Neural cell (in vitro differentiated cells): Measurements from ENCODE around the gene GUSB. TPM values are rescaled to one million over a fixed set of nuclear protein-coding genes. Genes with fewer than 3 reads are reported as not detected.

Experiments used
- H2AFZ ChIP-seq: fragments of 200-600, 300-800 bp; sonication (generic), shearing (Covaris generic); 2 replicates; pipeline ENCODE4 v1.6.0; 2014; ENCODE audit warnings: low read depth, mild to moderate bottlenecking, antibody characterized with exemption, low read length, moderate library complexity
- H3F3A ChIP-seq: fragments of 200-600 bp; shearing (Covaris generic); 2 replicates; pipeline ENCODE4 v1.6.1; 2016; ENCODE audit warnings: mild to moderate bottlenecking, moderate library complexity, mixed read lengths, antibody characterized with exemption, low read length; ENCODE audit not compliant: insufficient read depth, poor library complexity, severe bottlenecking
- H3K27ac ChIP-seq: fragments of 200-600, 300-800 bp; sonication (generic), shearing (Covaris generic); 2 replicates; pipeline ENCODE4 v1.5.1; 2014; ENCODE audit warnings: mild to moderate bottlenecking, low read length, moderate library complexity
- H3K27me3 ChIP-seq: fragments of 300-800, 200-600 bp; sonication (generic), shearing (Covaris generic); 2 replicates; pipeline ENCODE4 v1.6.0; 2014; ENCODE audit warnings: mild to moderate bottlenecking, low read depth, low read length, moderate library complexity; ENCODE audit not compliant: insufficient read depth
- H3K36me3 ChIP-seq: fragments of 300-800, 200-600 bp; sonication (generic), shearing (Covaris generic); 2 replicates; pipeline ENCODE4 v1.5.1; 2014; ENCODE audit warnings: mild to moderate bottlenecking, antibody characterized with exemption, low read length, moderate library complexity; ENCODE audit not compliant: insufficient read depth
- H3K4me2 ChIP-seq: fragments of 300-800, 200-600 bp; sonication (generic), shearing (Covaris generic); 2 replicates; pipeline ENCODE4 v1.6.0; 2014; ENCODE audit warnings: mild to moderate bottlenecking, low read length
- H3K4me3 ChIP-seq: fragments of 300-800, 200-600 bp; sonication (generic), shearing (Covaris generic); 2 replicates; pipeline ENCODE4 v1.5.1; 2014; ENCODE audit warnings: mild to moderate bottlenecking, low read length, moderate library complexity
- H3K79me2 ChIP-seq: fragments of 200-600 bp; shearing (Covaris generic); replicated peaks from 2 replicates; pipeline ENCODE4 v1.6.0; 2014; ENCODE audit warnings: mild to moderate bottlenecking, low read length, moderate library complexity; ENCODE audit not compliant: insufficient read depth
- H3K9ac ChIP-seq: fragments of 300-800, 200-600 bp; sonication (generic), shearing (Covaris generic); 2 replicates; pipeline ENCODE4 v1.6.1; 2016; ENCODE audit warnings: mild to moderate bottlenecking, low read length, mixed read lengths
- H3K9me2 ChIP-seq: fragments of 200-600 bp; shearing (Covaris generic); 2 replicates; pipeline ENCODE4 v1.6.1; 2016; ENCODE audit warnings: mild to moderate bottlenecking, low read length, mixed read lengths; ENCODE audit not compliant: insufficient read depth
- H3K9me3 ChIP-seq: fragments of 200-600, 300-800 bp; sonication (generic), shearing (Covaris generic); 2 replicates; pipeline ENCODE4 v1.6.1; 2016; ENCODE audit warnings: mild to moderate bottlenecking, mixed run types, low read length, moderate library complexity, mixed read lengths
- H4K20me1 ChIP-seq: fragments of 200-600 bp; shearing (Covaris generic); 2 replicates; pipeline ENCODE4 v1.6.1; 2016; ENCODE audit warnings: mild to moderate bottlenecking, mixed run types; ENCODE audit not compliant: insufficient read depth
- EP300 ChIP-seq: fragments of 450-650 bp; conservative IDR thresholded peaks from 2 replicates; pipeline ENCODE4 v1.6.1; 2014; ENCODE audit warnings: antibody characterized with exemption, mild to moderate bottlenecking, moderate library complexity; ENCODE audit not compliant: poor library complexity, severe bottlenecking
- EZH2 ChIP-seq: fragments of 200-600, 300-800 bp; shearing (Covaris generic), sonication (generic); IDR thresholded peaks from 2 replicates; pipeline ENCODE4 v1.6.1; 2014; ENCODE audit warnings: antibody characterized with exemption, low read length, borderline replicate concordance, mild to moderate bottlenecking; ENCODE audit not compliant: insufficient read depth, poor library complexity, severe bottlenecking
- MXI1 ChIP-seq: fragments of 450-650 bp; conservative IDR thresholded peaks from 2 replicates; pipeline ENCODE4 v1.6.1; 2014; ENCODE audit warnings: antibody characterized with exemption, mild to moderate bottlenecking; ENCODE audit not compliant: poor library complexity, severe bottlenecking
- POLR2AphosphoS5 ChIP-seq: IDR thresholded peaks from 2 replicates; pipeline ENCODE4 v1.6.1; 2012
- RAD21 ChIP-seq: fragments of 450-650 bp; conservative IDR thresholded peaks from 2 replicates; pipeline ENCODE4 v1.6.1; 2014; ENCODE audit warnings: antibody characterized with exemption, mild to moderate bottlenecking, moderate library complexity
- SMC3 ChIP-seq: fragments of 450-650 bp; conservative IDR thresholded peaks from 2 replicates; pipeline ENCODE4 v1.6.1; 2014; ENCODE audit warnings: antibody characterized with exemption, mild to moderate bottlenecking, moderate library complexity; ENCODE audit not compliant: poor library complexity
- TAF1 ChIP-seq: IDR thresholded peaks from 2 replicates; pipeline ENCODE4 v1.6.1; 2012; ENCODE audit warnings: low read depth
- polyA plus RNA-seq: library from polyadenylated mRNA; depleted of rRNA; stranded (reverse); fragments of >200 nt; gene quantifications from 2 replicates; pipeline ENCODE4 v1.2.3, GENCODE V29; 2014
- TF ChIP-seq, protein P1 (sequence below): fragments of 450-650 bp; IDR thresholded peaks from 2 replicates; pipeline ENCODE4 v1.5.1; 2014; ENCODE audit warnings: antibody characterized with exemption, mild to moderate bottlenecking, moderate library complexity; ENCODE audit not compliant: poor library complexity, severe bottlenecking
- TF ChIP-seq, protein P2 (sequence below): IDR thresholded peaks from 2 replicates; pipeline ENCODE4 v1.6.1; 2012; ENCODE audit warnings: borderline replicate concordance

GUSB gene
- polyA plus RNA-seq, 1 donor from 2014 or later, result 50.3 TPM

DNA sequence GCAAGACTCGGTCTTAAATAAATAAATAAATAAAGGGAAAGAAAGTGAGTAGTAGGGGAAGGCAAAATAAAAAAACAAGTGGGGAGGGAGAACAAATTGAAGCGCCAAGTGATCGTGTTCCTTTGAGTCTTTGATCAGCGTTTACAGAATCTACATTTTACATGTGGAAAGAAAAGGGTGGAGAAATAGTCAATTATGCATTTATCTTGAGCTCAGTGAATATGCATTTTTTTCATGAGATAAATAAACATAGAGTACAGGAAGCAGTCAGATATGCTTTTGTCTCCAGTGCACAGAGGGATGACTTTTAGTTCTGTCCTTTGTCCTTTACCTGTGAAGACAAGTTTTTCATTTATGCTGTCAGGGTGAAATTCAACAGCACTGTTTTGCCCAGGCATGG is 6.1 kb upstream of the GUSB start:
- H3K27me3 ChIP-seq, result no peaks in the 10 kb centered on the region
- no peak overlapping the region for H3K9ac ChIP-seq
- H3K9me2 ChIP-seq, result no peaks in the 10 kb centered on the region
- no peaks in the 10 kb centered on the region for H3F3A ChIP-seq
- no peaks in the 10 kb centered on the region for H3K79me2 ChIP-seq
- no peak overlapping the region for H2AFZ ChIP-seq
- no peaks in the 10 kb centered on the region for H4K20me1 ChIP-seq
- H3K4me2 ChIP-seq, result no peak overlapping the region
- H3K27ac ChIP-seq, result no peak overlapping the region
- H3K4me3 ChIP-seq, result no peak overlapping the region
- no peaks in the 10 kb centered on the region for H3K36me3 ChIP-seq
- TF ChIP-seq EZH2 (no peak), SMC3 (no peak), RAD21 (no peak), EP300 (no peak), TAF1 (no peak), MXI1 (no peak), POLR2AphosphoS5 (no peak)
- TF ChIP-seq, protein P1, sequence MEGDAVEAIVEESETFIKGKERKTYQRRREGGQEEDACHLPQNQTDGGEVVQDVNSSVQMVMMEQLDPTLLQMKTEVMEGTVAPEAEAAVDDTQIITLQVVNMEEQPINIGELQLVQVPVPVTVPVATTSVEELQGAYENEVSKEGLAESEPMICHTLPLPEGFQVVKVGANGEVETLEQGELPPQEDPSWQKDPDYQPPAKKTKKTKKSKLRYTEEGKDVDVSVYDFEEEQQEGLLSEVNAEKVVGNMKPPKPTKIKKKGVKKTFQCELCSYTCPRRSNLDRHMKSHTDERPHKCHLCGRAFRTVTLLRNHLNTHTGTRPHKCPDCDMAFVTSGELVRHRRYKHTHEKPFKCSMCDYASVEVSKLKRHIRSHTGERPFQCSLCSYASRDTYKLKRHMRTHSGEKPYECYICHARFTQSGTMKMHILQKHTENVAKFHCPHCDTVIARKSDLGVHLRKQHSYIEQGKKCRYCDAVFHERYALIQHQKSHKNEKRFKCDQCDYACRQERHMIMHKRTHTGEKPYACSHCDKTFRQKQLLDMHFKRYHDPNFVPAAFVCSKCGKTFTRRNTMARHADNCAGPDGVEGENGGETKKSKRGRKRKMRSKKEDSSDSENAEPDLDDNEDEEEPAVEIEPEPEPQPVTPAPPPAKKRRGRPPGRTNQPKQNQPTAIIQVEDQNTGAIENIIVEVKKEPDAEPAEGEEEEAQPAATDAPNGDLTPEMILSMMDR, result no peak
- TF ChIP-seq, protein P2, sequence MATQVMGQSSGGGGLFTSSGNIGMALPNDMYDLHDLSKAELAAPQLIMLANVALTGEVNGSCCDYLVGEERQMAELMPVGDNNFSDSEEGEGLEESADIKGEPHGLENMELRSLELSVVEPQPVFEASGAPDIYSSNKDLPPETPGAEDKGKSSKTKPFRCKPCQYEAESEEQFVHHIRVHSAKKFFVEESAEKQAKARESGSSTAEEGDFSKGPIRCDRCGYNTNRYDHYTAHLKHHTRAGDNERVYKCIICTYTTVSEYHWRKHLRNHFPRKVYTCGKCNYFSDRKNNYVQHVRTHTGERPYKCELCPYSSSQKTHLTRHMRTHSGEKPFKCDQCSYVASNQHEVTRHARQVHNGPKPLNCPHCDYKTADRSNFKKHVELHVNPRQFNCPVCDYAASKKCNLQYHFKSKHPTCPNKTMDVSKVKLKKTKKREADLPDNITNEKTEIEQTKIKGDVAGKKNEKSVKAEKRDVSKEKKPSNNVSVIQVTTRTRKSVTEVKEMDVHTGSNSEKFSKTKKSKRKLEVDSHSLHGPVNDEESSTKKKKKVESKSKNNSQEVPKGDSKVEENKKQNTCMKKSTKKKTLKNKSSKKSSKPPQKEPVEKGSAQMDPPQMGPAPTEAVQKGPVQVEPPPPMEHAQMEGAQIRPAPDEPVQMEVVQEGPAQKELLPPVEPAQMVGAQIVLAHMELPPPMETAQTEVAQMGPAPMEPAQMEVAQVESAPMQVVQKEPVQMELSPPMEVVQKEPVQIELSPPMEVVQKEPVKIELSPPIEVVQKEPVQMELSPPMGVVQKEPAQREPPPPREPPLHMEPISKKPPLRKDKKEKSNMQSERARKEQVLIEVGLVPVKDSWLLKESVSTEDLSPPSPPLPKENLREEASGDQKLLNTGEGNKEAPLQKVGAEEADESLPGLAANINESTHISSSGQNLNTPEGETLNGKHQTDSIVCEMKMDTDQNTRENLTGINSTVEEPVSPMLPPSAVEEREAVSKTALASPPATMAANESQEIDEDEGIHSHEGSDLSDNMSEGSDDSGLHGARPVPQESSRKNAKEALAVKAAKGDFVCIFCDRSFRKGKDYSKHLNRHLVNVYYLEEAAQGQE, result no peak
- H3K9me3 ChIP-seq, result no peaks in the 10 kb centered on the region

DNA sequence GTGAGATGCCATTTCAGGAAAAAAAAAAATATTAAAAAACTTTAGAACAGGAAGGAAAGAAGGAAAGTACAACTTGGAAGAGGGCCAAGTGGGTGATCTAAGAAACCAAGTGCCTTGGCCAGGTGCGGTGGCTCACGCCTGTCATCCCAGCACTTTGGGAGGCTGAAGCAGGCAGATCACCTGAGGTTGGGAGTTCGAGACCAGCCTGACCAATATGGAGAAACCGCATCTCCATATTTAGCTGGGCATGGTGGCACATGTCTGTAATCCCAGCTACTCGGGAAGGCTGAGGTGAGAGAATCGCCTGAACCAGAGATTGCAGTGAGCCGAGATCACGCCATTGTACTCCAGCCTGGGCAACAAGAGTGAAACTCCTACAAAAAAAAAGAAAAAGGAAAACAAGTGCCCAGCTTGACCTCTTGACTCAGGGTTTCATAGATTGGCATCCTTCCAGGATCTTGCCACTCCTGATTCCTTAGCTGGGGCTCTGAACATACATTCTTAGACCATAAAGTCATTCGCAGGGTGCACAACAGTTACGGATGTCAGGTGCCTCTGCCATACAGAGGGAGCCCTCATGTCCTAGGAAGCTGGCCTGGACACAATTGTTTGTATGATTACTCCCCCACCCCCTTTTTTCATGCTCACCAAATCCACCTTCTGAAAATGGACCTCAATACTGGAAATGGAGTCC is 2.1 kb upstream of the GUSB start:
- TF ChIP-seq, protein P2, result no peak
- no peak for TF ChIP-seq RAD21
- no peaks in the 10 kb centered on the region for H3K36me3 ChIP-seq
- no peaks in the 10 kb centered on the region for H3F3A ChIP-seq
- no peak overlapping the region for H3K27ac ChIP-seq
- H3K9ac ChIP-seq, result no peak overlapping the region
- no peak overlapping the region for H3K4me3 ChIP-seq
- H4K20me1 ChIP-seq, result no peaks in the 10 kb centered on the region
- H3K79me2 ChIP-seq, result peaks cover 14% of the 10 kb centered on the region
- H3K4me2 ChIP-seq, result no peak overlapping the region
- no peaks in the 10 kb centered on the region for H3K9me3 ChIP-seq
- H3K27me3 ChIP-seq, result no peaks in the 10 kb centered on the region
- no peaks in the 10 kb centered on the region for H3K9me2 ChIP-seq
- no peak overlapping the region for H2AFZ ChIP-seq
